HG03575 (cell line): ENCODE measurements around the gene EWSR1.

Source experiments
- ATAC-seq: cut with Tn5 transposase; IDR thresholded peaks from one replicate; pipeline ENCODE4 v1.9.1; 2021; ENCODE audit not compliant: unreplicated experiment, insufficient number of reproducible peaks, low FRiP score; ENCODE audit errors: extremely low read depth

EWSR1 gene

DNA sequence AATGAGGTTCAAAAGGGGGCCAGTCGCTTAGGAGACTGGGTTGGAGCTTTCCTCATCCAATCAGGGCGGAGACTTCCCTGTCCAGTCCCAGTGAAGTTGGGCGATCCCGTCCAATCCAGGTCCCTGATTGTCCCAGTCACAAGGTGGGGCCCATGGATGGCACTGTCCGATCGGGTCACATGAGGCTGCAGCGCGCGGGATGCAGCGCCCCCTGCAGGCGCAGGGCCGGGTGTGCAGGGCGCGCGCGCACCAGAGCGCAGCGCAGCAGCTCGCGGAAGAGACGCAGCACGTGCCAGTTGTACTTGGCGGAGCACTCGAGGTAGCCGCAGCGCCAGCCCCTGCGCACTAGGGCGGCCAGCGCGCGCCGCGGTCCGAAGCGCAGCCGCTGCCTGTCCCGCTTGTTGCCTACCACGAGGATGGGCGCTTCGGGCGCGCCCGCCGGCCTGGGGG is 45.1 kb downstream of the EWSR1 start:
- ATAC-seq = no peak

GRCh38 chr22:29313576-29314466 is 45.8 kb downstream of the EWSR1 start:
- ATAC-seq = no peak

- ATAC-seq = no peak
These were observed 46.6 kb downstream of the EWSR1 start for GRCh38 chr22:29314537-29315285.

- ATAC-seq = no peak
These were observed 47.4 kb downstream of the EWSR1 start, which contains the start of gene RASL10A for GRCh38 chr22:29315286-29316140. RASL10A (minus strand) TSS chr22:29315697; CDS start chr22:29315246, 451 bp downstream.

GRCh38 chr22:29316141-29316828 is 48.2 kb downstream of the EWSR1 start:
- ATAC-seq = no peak

DNA sequence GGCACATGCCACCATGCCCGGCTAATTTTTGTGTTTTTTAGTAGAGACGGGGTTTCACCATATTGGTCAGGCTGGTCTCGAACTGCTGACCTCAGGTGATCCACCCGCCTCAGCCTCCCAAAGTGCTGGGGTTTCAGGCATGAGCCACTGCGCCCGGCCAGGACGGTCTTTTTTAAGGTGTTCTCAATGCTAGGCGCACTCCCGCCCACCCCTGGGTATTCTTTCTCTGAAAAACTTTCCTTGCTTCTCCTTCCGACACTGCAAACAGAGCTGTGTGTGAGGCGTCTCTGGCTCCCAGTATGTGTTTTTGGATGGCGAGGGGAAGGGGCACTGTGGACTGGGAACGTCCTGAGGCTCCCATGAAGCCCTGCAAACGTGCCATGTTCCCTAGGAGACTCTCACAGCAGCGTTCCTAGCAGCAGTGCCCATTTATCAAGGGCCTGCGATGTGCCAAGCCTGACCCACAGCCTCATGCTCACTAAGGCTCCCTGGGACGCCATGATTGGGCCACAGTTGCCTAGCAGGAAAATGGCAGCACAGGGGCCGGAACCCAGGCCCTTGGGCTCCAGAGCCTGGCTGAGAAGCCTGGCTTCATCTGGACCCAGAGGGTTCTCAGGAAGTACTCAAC is 49.9 kb downstream of the EWSR1 start:
- no peak for ATAC-seq

GRCh38 chr22:29319072-29319471 is 51.0 kb downstream of the EWSR1 start:
- no peak for ATAC-seq

GRCh38 chr22:29320546-29320945 is 52.5 kb downstream of the EWSR1 start:
- no peak for ATAC-seq

GRCh38 chr22:29323641-29324040 is 55.6 kb downstream of the EWSR1 start:
- no peak for ATAC-seq

DNA sequence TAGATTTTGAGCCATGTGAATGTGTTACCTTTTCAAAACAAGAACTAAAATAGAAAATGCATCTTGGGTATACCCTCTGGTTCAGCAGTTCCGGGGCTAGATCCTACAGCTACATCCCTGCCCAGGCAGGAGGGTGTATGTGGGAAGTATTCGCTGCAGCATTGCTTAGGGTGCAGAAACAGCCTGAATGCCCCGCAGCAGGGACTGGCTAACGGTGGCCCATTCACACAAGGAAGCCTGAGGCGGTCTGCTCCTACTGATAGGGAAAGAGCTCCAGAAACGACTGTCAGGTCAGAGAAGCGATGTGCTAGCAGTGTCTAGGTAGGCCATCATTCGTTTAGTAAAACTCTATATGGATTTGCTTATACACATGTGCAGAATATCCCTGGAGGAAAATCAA is 57.3 kb downstream of the EWSR1 start:
- ATAC-seq = no peak

DNA sequence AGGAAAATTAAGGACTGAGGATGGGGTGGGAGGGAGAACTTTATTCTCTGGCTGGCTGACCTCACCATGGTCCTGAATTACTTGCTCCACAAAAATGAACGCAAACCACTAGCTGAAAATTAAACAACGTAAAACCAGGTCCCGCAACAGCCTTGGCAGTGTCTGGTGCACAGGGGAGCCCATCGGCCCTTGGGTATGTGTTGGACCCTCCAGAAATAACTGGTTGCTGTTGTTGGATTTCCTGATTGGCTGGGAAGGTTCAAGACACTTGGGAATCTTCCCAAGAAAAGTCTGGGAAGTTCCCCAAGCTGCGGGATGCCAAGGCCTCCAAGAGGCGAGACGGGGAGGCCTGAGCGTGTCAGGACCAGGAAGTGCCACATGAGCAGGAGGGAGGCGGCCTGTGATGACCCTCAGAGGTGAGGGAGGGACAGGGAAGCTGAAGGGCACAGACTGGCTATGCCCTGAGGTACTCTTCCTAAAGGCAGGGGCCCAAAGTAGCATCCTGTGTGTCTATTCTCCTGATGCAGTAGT is 57.8 kb downstream of the EWSR1 start:
- ATAC-seq = no peak

- ATAC-seq = no peak
These were observed 58.4 kb downstream of the EWSR1 start for GRCh38 chr22:29326481-29326880.

DNA sequence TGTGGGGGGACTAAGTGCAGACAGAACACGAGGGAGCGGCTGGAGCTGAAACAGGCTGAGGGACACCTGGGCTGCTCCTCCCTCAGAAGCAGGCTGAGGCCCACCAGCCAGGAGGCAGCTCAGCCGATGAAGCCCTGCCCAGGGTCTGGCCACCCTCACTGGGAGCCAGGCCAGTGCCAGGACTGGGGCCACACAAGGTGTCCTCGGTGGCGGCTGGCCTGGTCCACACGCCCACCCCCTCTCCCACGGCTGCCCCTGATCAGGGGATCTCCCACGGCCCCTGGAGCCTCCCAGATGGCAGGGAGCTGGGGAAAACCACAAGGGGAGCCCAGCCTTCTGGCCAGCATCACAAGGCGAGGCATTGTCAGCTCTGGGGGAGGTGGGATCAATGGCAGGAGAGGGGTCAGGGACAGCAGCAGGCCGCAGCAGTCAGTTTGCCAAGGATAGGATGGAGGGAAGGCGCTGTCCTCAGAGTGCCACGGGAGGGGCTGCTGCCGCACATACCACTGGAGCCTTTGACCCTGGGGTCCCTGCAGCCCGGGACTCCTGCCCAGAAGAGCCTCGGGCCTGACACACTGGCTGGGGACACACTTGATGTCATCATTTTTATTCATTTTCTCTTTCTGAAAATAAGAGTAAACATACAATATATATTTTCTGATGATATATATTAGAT is 59.2 kb downstream of the EWSR1 start:
- ATAC-seq = no peak

- ATAC-seq = no peak
These were observed 60.0 kb downstream of the EWSR1 start for GRCh38 chr22:29328055-29328454.

GRCh38 chr22:29328566-29329500 is 60.8 kb downstream of the EWSR1 start:
- no peak for ATAC-seq

GRCh38 chr22:29329581-29329980 is 61.5 kb downstream of the EWSR1 start:
- no peak for ATAC-seq
